Activated gamma-delta T cell (primary cell): Measurements from ENCODE around the gene GLMN.

Source experiments
- DNase-seq: peaks from one replicate; lab custom pipeline; 2025; lab: John Stamatoyannopoulos, UW
- total RNA-seq, 2 donors: gene quantifications; one replicate each; lab custom pipeline; 2026; lab: John Stamatoyannopoulos, UW

Gene GLMN, protein sequence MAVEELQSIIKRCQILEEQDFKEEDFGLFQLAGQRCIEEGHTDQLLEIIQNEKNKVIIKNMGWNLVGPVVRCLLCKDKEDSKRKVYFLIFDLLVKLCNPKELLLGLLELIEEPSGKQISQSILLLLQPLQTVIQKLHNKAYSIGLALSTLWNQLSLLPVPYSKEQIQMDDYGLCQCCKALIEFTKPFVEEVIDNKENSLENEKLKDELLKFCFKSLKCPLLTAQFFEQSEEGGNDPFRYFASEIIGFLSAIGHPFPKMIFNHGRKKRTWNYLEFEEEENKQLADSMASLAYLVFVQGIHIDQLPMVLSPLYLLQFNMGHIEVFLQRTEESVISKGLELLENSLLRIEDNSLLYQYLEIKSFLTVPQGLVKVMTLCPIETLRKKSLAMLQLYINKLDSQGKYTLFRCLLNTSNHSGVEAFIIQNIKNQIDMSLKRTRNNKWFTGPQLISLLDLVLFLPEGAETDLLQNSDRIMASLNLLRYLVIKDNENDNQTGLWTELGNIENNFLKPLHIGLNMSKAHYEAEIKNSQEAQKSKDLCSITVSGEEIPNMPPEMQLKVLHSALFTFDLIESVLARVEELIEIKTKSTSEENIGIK
- total RNA-seq = 21.5 to 24.8 reads per million in 2 donors

- DNase-seq = peak; percentile 55
These were observed at the start of gene GLMN, which contains the start of gene RPAP2 for GRCh38 chr1:92298573-92299476. Gene GLMN, minus strand, starts transcription at chr1:92298987. Its CDS starts 988 bp downstream, at chr1:92297999. Gene RPAP2, plus strand, starts transcription at chr1:92299059. Its CDS starts 15 bp downstream, at chr1:92299074.

DNA sequence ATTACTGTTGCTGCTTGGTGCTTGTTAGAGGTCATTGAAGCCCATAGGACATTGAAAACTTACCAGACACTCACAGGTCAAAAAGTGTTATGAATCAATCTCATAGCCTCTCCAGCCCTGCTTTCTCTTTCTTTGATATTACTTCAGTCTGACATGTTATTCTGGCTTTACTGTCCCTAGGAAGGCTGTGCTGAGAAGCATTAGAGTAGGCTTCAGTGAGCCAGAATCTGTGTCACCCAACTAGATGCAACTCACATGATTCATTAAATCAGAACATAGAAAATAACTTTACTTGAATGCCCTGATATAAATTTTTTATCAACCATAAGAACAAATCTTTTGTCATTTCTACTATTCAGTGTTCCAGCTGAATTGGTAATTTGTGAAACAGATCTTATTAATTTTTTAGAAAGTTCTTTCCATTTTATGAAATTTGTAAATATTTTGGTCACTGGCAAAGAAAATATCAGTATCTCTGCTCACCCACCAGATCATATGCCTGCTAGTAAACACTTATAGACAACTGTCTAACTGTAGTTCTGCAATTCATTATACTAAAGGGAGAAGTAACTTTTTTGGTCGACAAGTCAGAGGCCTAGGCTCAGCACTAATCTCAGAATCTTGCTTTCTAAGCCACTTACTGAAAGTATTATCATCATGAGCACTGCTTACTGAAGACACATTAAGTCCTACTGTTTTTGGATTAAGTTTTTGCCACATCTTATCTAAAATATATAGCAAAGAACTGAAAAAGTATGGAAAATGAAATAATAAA, 48.3 kb upstream of the GLMN start:
- no peak for DNase-seq

DNA sequence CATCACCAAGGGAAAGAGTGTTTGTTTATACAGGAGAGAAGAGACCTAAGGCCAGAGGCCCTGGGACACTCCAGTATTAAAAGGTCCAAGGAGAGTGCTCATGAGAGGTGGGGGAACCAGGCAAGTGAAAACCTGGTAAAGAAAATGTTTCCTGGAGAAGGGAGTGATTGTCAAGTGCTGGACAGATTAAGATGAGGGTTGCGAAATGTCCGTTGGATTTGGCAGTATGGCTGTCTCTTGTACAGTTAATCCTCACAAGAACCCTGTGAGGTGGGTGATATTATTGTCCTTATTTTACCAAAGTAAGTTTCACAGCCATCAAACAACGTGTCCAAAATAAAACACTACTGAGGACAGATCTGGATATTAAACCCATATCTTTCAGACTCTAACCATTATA, 44.3 kb upstream of the GLMN start:
- no peak for DNase-seq

DNA sequence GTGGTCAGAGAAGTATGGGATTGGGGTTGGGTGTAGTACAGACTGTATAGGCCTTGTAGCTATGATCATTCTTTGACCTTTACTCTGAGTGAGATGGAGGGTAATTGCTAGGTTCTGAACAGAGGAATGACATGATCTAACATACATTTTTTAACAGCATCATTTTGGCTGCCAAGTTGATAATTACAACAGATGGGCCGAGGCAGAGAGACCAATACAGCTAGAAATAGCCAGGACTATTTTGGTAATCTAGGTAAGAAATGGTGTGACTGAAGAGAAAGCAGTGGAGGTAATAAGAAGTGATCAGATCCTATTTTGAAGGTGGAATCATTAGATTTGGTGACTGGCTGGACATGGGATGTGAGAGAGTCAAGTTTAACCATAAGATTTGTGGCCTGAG, 43.6 kb upstream of the GLMN start:
- no peak for DNase-seq

DNA sequence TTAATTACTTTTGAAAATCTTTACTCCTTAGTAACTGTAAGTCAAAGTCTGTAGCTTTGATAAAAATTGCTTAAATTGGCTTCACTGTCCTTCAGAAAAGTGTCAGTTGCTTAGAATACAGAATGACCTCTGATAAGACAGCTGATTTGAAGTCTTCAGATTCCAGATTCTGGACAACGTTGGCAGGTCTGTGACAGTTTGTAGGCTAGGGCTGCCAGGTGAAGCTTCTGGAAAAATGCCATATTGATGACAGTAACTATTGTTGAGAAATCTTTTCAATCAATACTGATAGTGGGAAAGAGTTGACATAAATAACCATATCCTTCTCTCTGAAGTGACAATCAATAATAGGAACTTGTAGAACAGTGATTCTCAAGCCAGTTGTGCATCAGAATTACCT, 41.4 kb upstream of the GLMN start:
- DNase-seq = no peak

GRCh38 chr1:92333668-92334067, 34.9 kb upstream of the GLMN start:
- no peak for DNase-seq

GRCh38 chr1:92329347-92330129, 30.8 kb upstream of the GLMN start:
- no peak for DNase-seq

DNA sequence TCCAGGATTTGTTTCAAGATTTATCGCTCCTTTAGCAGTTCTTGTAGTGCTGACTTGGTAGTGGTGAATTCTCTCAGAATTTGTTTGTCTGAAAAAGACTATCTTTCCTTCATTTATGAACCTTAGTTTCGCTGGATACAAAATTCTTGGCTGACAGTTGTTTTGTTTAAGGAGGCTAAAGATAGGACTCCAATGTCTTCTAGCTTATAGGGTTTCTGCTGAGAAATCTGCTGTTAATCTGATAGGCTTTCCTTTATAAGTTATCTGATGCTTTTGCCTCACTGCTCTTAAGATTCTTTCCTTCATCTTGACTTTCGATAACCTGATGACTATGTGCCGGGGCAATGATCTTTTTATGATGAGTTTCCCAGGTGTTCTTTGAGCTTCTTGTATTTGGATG, 29.0 kb upstream of the GLMN start:
- no peak for DNase-seq

- no peak for DNase-seq
These were observed 27.9 kb upstream of the GLMN start for GRCh38 chr1:92326681-92327080.

DNA sequence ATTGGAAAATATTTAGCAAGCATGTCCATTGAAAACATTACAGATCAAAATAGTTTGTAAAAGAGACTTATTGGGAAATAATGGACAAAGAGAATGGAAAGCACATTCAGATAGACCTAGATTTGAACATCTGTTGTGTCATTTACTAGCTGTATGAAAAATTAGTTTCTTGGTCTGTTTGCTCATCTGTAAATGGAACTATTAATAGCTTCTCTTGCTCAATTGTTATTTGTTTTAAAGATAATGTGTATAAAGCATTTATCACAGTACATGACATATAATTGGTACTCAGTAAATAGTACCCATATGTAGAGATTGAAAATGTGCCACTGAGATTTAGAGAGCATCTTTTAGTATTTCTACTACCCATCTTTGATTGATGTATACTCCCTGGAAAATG, 26.0 kb upstream of the GLMN start:
- DNase-seq = no peak

GRCh38 chr1:92323473-92324453, 25.0 kb upstream of the GLMN start:
- DNase-seq = no peak

GRCh38 chr1:92317836-92318493, 19.2 kb upstream of the GLMN start:
- DNase-seq = no peak

- no peak for DNase-seq
These were observed 17.2 kb upstream of the GLMN start for GRCh38 chr1:92315766-92316599.

DNA sequence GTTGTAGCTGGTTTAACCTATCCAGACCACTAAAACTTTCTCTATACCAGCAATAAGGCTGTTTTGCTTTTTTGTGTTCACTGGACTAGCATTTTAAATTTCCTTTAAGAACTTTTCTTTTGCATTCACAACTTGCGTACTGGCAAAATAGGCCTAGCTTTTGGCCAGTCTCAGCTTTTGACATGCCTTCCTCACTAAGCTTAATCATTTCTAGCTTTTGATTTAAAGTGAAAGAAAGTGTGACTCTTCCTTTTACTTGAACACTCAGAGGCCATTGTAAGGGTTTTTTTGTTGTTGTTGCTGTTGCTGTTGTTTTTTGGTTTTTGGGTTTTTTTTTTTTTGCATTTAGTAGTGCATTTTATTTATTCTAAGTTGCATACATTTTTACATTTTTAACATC, 15.2 kb upstream of the GLMN start:
- no peak for DNase-seq

GRCh38 chr1:92310185-92310597, 11.4 kb upstream of the GLMN start:
- no peak for DNase-seq

DNA sequence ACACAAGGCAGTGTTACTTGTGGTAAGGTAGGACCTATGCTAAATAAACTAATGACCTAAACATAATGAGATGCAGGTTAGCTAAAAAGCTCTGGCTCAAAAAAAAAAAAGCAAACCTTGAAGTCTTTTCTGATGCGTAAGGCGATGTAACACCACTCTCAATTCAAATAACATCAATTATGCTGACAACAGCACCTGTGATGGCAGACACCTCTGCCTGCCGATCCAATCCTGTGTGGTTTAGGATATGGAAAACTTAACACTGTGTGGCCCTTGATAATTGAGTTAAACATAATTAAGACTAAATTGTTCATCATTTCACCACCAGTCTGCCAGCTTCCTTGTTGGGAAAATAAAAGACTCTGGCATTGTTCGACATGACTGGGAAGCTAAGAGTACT, 9.2 kb upstream of the GLMN start:
- DNase-seq = no peak

GRCh38 chr1:92306020-92306419, 7.2 kb upstream of the GLMN start:
- DNase-seq = no peak

DNA sequence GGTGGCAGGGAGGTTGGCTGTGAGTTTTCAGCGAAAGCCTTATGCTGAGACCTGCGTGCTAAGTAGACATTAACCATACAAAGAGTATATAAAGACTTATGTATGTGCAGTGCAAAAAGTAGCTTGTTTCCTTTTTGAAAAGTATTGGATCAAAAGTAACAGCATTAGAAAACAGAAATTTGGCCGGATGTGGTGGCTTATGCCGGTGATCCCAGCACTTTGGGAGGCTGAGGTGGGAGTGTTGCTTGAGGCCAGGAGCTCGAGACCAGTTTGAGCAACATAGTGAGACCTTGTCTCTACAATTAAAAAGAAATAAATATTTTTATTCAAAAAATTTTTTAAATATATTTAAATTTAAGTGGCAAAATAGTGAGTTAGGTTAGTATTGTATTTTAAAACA, 2.2 kb upstream of the GLMN start:
- no peak for DNase-seq
